Hepatocyte (in vitro differentiated cells): Measurements from ENCODE around the gene RPH3AL.

Experiments used
- EZH2 ChIP-seq: fragments of 200-600 bp; sonication (generic); IDR thresholded peaks from 2 replicates; pipeline ENCODE4 v1.6.1; 2016; ENCODE audit warnings: antibody characterized with exemption, mild to moderate bottlenecking, borderline replicate concordance
- EZH2phosphoT487 ChIP-seq: fragments of 200-600 bp; sonication (generic); IDR thresholded peaks from one replicate; pipeline ENCODE4 v1.6.1; 2018; ENCODE audit warnings: antibody characterized with exemption, mild to moderate bottlenecking, low read depth, moderate library complexity; ENCODE audit not compliant: unreplicated experiment, severe bottlenecking
- TF ChIP-seq, protein P1 (sequence below): fragments of 200-600 bp; sonication (generic); IDR thresholded peaks from 2 replicates; pipeline ENCODE4 v1.5.1; 2016; ENCODE audit warnings: antibody characterized with exemption, mild to moderate bottlenecking; ENCODE audit not compliant: poor library complexity

DNA sequence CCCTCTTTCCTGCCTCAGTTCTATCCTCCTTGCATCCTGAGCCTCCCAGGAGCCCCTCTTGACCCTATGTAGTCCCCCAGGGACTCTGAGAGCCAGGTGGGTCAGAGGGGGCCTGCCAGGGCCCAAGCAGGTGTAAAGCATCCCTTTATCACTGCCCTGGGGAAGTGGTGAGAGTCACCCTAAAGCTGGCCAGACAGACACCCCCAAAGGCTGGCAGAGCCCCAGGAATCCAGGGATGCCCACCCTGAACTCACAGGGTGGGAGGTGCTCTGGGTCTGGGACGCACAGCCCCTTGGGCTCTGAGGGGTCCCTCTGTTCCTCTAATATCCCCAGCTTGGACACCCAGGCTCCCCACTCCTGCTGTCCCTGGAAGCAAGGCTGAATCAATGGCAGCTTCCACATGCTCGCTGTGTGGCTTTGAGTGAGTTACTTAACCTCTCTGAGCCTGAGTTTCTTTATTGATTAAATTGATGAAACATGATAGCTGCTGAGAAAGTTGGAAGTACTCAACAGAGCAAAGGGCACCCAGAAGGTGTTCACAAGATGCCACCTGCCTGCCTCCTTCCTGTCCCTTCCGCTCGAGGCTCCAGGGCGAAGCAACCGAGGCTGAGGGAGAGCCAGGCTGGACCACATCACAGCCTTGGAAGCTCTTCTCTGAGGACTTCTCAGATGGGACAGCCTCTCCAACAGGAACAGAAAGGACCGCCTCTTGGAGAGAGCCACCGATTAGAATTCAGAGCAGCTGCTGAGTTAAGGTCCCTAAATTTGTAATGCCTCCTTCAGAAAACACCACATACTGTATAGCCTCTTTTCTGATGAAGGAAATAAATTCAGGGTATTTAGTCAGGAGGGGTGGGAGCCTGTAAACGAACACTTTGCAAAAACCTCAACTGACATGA is 104.0 kb downstream of the RPH3AL start:
- TF ChIP-seq, protein P1, sequence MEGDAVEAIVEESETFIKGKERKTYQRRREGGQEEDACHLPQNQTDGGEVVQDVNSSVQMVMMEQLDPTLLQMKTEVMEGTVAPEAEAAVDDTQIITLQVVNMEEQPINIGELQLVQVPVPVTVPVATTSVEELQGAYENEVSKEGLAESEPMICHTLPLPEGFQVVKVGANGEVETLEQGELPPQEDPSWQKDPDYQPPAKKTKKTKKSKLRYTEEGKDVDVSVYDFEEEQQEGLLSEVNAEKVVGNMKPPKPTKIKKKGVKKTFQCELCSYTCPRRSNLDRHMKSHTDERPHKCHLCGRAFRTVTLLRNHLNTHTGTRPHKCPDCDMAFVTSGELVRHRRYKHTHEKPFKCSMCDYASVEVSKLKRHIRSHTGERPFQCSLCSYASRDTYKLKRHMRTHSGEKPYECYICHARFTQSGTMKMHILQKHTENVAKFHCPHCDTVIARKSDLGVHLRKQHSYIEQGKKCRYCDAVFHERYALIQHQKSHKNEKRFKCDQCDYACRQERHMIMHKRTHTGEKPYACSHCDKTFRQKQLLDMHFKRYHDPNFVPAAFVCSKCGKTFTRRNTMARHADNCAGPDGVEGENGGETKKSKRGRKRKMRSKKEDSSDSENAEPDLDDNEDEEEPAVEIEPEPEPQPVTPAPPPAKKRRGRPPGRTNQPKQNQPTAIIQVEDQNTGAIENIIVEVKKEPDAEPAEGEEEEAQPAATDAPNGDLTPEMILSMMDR: no peak
- no peak for TF ChIP-seq EZH2
- no peak for TF ChIP-seq EZH2phosphoT487
